Coronary artery (tissue), 2 donors: ENCODE results near the gene PLB1.

ENCODE experiments used
- DNase-seq: peaks from one replicate; pipeline ENCODE4 v3.0.0-alpha.2; 2017; ENCODE audit warnings: low spot score
- H3K27ac ChIP-seq, 2 donors: fragments of 200-600 bp; sonication (generic); one replicate each; pipeline ENCODE4 v1.5.1; 2016 to 2019
- H3K4me3 ChIP-seq: fragments of 200-600 bp; sonication (generic); 2 replicates; pipeline ENCODE4 v1.5.1; 2016; ENCODE audit warnings: mild to moderate bottlenecking, moderate library complexity
- TF ChIP-seq, protein P1 (sequence below): fragments of 200-600 bp; sonication (generic); IDR thresholded peaks from one replicate; pipeline ENCODE4 v1.5.1; 2019; ENCODE audit warnings: antibody characterized with exemption

PLB1 gene

GRCh38 chr2:28543316-28544035 is 47.6 kb downstream of the PLB1 start:
- H3K4me3 ChIP-seq: no peak overlapping the region
- DNase-seq: no peak
- H3K27ac ChIP-seq: no peak overlapping the region
- TF ChIP-seq, protein P1, sequence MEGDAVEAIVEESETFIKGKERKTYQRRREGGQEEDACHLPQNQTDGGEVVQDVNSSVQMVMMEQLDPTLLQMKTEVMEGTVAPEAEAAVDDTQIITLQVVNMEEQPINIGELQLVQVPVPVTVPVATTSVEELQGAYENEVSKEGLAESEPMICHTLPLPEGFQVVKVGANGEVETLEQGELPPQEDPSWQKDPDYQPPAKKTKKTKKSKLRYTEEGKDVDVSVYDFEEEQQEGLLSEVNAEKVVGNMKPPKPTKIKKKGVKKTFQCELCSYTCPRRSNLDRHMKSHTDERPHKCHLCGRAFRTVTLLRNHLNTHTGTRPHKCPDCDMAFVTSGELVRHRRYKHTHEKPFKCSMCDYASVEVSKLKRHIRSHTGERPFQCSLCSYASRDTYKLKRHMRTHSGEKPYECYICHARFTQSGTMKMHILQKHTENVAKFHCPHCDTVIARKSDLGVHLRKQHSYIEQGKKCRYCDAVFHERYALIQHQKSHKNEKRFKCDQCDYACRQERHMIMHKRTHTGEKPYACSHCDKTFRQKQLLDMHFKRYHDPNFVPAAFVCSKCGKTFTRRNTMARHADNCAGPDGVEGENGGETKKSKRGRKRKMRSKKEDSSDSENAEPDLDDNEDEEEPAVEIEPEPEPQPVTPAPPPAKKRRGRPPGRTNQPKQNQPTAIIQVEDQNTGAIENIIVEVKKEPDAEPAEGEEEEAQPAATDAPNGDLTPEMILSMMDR: no peak

GRCh38 chr2:28544036-28544346 is 48.1 kb downstream of the PLB1 start:
- TF ChIP-seq, protein P1: no peak
- no peak for DNase-seq
- H3K4me3 ChIP-seq: no peak overlapping the region
- no peak overlapping the region for H3K27ac ChIP-seq

- no peak overlapping the region for H3K4me3 ChIP-seq
- H3K27ac ChIP-seq: no peak overlapping the region
- TF ChIP-seq, protein P1: no peak
- DNase-seq: no peak
These were observed 48.6 kb downstream of the PLB1 start for GRCh38 chr2:28544405-28544921.

DNA sequence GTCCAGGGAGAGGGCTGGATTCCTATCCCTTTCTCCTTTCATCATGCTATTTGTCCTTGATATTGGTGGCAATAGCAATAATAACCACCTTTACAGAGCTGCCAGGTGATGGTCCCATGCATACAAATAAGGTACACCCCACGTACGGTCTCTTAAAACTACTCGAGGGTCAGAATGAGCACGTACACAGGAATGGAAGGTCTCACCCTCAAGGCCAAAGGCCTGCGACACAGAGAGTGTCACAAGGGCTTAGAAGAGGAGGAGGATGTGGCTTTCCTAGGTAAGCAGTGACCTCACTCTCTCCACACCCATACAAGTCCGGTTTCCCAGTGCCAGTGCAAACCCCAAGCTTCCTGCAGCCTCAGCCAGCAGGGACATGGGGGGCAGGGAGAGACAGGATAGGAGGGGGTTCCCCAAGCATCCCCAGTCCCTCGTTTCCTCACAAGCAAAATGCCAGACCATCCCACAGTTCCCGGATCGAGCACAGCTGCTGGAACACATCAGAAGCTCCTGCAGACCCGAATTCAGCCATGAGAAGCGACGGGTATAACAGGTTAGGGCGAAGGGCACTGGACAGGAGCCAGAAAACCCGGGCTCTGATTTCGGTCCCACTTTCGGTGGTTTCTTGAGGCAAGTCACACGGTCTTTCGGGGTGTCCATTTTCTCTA is 49.2 kb downstream of the PLB1 start:
- TF ChIP-seq, protein P1: no peak
- no peak for DNase-seq
- no peak overlapping the region for H3K4me3 ChIP-seq
- no peak overlapping the region for H3K27ac ChIP-seq

- no peak for DNase-seq
- Histone ChIP-seq H3K4me3 (no peak overlapping the region), H3K27ac (no peak overlapping the region)
These were observed 49.8 kb downstream of the PLB1 start for GRCh38 chr2:28545590-28546200.

DNA sequence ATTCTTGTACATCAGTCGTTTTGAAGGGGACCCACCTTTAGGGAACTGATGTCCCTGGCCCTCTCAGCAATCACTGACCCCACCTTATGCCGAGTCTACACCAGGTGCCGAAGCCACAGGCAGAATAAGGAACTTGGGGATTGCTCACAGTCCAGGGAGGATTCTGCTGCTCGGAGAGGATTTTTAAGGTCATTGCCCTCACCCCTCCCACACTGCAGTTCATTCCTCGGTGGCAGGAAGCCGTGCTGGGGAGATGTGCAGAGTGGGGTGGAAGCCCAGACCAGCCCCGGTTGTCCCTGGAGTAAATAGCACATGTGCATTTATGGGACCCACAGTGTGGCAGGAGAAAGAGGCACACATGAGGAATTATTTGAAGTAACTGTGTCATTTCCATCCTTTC is 50.4 kb downstream of the PLB1 start:
- no peak overlapping the region for H3K4me3 ChIP-seq
- TF ChIP-seq, protein P1: no peak
- no peak overlapping the region for H3K27ac ChIP-seq
- DNase-seq: no peak

More at GRCh38 chr2:28545590-28546200, 49.8 kb downstream of the PLB1 start:
- TF ChIP-seq, protein P1: no peak
